Islet of Langerhans (tissue), 1 donor: Measurements from ENCODE around the gene ZC3H12D.

ENCODE experiments used
- FAIRE-seq: peaks from one replicate; lab custom pipeline; 2011; peaks lifted over from hg19 to GRCh38; lab: Jason Lieb, UNC

Gene ZC3H12D

DNA sequence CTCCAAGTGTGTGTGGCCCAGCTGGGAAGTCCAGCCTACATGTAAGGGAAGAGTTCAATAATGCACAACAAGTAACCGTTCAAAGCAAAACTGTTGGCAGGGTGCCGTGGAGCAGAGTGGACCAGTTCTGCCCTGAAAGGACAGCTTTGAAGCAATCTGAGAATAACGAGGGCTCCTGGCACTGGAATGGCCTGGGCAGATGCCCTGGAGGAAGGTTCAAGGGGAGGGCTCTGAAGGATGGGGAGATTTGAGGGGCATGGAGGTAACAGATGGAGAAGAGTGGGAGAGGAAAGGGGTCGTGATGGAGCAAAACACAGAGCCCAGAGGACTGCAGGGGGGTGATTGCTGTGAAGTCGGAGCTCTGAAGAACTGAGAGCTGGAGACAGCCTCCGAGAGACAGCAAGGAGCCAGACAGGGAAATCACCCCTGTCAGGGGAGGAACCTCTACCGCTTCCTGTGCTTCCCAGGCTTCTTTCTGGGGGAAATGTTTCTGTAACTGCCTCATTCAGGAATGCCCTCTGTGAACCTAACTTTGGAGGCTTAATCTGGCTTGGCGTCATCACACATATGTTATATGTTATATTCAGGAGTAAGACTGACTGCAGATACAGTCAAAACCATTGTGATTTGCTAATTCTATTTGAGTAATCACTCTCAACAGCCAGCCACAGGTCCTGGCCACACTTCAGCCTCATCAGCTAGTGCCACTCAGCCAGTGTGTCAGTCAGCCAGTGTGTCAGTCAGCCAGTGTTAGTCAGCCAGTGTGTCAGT, 41.2 kb downstream of the ZC3H12D start:
- FAIRE-seq = no peak

DNA sequence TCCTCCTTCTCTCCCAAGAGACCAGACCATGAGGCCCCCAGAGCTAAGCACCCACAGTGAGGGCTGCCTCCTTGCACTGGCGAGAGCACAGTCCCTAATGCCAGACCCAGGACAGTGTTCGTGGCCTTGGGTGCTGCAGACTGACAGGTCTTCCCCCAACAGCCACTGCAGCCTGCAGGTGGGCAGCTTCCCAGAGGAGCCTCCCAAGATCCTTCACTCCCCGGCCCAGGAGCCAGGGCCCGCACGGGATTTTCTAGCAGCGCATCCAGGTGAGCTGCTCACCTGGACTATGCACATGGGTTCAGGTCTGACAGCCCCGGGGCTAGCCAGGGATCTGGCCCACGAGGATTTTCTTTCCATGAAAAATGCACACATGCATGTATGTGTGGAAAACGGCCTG, 43.1 kb downstream of the ZC3H12D start:
- no peak for FAIRE-seq

DNA sequence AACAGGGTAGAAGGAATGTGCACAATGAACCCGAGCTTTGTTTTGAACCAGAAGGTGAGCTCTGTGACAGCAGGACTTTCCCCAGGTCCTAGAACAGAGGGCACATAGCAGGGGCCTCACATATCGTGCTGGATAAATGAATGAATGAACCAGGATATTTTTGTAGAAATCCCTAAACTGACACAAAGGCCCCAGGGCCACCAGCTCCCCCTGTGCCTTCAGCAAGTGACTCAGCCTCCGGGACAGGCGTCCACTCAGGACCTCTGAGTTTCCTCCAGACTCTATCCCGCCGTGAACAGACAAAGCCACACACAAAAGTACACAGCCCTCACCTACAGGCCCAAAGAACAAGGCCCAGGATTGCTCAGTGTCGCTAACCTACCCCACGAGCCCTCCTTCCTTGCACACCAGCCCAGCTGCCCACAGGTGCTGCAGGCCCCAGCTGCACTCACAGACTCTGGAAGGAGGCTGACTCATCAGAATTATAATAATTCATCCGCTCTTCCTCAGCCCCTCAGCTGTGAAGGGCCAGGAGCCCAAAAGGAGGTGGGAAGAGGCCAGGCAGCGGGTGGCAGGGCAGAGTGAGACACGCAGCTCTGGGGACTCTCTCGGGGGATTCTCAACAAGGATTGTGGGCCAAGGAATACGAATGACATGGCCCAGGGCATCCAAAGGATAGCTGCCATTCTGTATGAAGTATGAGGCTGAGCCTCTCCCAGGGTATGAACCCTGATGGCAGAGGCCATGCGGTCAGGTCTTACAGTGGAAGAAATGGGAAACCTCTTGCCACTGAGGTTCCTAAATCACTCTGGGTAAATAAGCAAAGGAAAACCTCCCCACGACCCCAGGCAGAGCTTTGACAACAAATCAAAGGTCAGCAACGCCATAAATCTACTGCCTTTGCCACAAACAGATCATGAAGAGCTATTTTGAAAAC, 43.8 kb downstream of the ZC3H12D start:
- no peak for FAIRE-seq

DNA sequence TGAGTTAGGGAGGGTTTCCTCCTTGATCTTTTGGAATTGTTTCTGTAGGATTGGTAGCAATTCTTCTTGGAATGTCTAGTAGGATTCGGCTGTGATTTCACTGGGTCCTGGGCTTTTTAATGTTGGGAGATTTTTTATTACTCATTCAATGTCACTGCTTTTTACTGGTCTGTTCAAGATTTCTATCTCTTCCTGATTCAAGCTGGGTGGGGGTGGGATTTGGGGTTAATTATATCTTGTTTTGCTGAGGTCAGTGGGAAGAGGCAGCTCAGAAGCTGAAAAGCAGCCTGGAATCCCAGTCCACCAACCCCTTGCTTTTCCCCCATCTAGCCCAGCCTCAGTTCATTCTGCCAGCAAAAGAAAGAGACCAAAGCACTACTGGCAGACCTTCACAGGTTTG, 45.2 kb downstream of the ZC3H12D start:
- FAIRE-seq = no peak

DNA sequence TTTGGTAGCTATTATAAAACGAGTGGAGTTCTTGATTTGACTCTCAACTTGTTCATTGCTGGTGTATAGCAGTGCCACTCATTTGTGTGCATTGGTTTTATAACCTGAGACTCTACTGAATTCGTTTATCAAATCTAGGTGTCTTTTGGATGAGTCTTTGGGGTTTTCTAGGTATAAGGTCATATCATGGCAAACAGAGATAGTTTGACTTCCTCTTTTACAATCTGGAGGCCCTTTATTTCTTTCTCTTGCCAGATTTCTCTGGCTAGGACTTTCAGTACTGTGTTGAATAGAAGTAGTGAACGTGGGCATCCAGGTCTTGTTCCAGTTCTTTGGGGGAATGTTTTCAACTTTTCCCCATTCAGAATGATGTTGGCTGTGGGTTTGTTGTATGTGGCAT, 46.0 kb downstream of the ZC3H12D start:
- FAIRE-seq = no peak

DNA sequence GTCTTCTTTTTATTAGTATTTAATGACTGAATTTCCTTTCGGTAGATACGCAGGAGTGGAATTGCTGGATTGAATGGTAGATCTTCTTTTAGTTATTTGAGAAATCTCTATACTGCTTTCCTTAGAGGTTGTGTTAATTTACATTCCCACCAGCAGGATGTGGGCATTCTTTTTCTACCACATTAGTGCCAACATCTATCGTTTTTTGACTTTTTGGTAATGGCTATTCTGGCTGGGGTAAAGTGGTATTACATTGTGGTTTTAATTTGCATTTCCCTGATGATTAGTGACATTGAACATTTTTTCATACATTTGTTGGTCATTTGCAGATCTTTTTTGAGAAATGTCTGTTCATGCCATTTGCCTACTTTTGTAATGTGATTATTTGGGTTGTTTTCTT, 47.6 kb downstream of the ZC3H12D start:
- FAIRE-seq = no peak

DNA sequence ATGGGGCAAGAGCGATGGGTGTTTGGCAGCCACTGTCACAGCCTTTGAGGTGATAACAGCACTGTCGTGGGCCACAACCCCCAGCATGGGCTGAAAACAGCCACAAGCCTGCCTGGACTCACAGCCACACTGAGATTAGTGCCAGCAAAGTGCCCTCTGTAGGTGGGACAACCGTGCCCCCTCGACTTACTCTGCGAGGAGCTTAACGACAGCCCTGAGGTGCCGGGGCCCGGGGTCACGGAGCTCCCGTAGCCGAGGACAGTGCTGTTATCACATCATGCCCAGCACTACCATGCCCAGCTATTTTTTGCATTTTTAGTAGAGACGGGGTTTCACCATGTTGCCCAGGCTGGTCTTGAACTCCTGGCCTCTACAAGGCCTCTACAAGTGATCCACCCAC, 48.2 kb downstream of the ZC3H12D start:
- no peak for FAIRE-seq

DNA sequence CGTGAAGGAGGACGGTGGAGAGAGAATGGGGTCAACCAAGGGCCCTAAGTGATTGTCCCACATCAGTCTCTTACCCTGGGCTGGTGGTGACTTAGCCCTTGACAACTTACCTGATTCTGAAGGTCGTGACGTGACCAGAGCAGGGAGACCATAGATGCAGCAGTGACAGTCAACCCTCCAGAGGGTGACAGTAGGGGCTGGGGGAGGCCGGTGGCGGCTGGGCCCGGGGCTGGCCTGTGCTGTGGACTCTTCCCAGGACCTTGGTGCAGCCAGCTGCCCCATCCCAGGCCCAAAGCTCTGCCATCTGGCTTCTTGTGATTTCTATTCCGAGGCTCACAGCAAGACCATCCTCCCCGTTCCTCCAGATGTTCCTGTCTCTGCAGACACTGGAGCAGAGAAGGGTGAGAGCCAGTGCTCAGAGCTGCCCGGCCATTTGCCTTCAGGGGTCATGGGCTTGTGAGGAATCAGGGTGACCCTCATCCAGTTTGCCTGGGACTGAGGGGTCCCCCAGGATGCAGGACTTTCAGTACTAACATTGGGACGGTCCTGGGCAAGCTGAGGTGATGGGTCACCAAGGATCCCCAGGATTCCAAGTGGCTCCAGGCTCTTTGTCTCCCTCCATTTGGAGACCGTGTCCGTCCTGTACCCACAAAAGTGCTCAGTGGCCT, 48.8 kb downstream of the ZC3H12D start:
- FAIRE-seq = no peak

DNA sequence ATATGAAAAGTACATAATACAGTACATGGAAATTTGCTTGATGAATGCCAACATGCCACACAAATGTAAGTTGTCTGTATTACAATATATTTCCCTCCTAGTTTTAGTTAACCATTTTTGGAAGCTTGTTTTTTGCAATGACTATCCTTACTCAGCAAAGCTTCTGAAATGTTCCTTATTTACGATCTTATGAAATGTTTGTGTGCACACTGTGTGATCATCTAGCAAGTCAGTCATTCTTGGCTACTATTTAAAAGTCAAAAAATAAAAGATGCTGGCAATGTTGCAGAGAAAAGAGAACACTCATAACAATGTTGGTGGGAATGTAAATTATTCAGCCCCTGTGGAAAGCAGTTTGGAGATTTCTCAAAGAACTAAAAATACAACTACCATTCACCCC, 50.9 kb downstream of the ZC3H12D start:
- no peak for FAIRE-seq

DNA sequence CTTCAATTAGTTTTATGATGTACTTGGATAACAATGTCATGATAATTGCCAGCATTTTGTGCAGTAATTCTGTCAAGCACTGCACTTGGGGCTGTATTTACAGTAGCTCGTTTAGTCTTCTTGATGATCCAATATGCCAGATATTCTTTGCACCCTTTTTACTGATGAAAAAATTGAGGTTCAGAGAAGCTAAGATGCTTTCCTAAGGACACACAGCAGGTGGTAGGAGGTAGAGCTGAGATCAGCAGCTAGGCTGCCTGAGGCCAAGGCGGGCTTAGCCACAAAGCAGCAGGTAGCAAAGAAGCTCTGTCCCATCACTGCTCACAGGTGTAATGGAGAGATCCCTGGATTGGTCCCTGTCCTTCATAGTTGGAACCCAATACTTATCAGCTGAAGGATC, 51.4 kb downstream of the ZC3H12D start:
- FAIRE-seq = no peak

DNA sequence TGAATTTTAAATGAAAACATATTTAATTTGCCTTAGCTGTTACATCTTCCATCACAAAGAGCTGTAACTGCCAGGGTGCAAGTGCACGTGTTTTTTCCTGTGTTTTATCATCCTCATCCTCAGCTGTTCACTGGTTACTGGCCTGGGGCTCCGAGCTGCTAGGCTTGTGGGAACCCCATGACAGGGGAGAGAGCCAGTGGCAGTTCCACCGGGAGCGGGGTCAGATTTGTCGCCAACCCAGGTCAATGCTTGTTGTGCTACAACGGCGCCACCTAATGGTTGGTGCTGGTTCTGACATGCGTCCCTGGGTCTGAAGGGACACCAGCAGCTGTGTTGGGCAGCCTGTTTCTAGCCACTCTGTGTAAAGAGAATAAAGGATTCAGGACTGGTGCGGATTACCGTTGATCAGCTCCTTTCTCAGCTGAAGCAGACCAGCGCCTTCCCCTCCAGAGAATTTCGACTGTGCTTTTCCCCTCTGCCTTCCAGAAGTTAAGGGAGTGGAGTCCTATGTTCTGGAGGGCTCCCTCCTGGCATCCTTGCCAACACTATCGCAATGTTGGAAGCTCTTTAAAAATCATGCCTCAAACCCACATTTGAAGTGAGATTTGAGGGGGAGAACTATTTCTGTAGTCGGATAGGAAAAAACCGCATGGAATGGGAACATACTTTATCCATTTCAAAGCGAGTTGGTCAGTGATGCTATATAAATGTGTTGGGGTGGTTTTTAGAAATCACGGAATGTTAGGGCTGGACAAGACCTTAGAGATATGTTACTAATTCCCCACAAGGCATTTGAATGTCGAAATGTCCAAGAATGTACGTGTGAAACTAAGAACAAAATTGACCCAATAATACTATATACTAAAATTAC, 52.7 kb downstream of the ZC3H12D start:
- FAIRE-seq = no peak

DNA sequence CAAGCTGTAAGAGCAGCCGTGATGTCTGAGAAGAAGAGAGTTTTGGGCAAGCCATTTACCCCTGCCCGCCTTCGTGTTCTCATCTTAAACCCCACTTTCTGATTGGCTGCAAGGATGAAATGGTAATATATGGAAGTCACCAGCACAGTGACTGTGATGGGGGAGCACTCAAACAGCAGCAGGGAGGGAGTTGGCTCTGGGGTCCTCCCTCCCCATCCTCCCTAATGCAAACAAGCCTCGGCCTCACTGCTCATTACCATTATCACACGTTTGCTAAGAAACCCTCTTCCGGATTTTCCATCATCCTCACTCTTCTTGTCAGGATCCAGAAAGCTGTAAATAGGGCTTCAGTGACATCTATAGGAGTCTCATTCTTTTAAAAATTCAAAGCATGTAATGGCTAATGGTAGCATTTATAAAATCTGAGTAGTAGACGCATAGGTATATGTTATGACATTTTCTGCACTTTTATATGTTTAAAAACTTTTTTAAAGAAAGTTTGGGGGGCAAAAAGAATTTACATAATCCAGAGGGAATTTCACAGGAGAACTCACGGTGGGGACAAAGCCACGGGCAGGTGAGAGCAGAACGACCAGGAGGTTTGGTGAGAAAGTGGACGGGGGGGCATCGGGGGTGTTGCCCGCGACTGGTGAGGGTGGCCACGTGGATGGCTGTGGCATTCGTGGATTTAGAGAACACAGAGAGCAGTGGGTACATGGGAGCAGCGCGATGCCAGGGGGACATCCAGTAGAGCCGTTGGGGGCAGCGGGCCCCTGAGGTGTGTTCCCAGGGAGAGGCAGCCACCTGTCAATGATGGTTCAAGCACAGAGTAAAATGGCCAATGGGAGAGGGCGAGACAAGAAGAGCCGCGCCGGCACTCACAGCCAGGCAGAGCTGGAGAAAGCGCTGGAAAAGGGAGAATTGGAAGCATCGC, 55.1 kb downstream of the ZC3H12D start:
- FAIRE-seq = no peak

DNA sequence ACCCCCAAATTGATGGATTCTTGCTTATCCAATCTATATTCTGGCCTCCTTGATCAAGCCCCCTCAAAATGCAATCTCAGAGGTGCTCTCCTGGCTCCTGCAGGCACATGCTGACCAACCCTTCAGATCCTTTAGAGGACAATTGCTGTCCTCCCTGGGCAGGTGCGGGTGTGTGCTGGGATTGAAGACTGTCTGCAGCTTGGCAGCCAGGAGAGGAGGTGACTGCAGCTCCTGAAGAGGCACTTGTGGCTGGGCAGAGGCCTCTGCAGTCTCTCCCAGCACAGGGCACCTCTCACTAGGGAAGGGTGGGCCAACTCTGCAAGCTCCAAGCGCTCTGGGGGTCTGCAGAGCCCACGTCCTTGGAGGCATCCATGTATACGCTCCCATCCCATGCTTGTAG, 56.2 kb downstream of the ZC3H12D start:
- no peak for FAIRE-seq

DNA sequence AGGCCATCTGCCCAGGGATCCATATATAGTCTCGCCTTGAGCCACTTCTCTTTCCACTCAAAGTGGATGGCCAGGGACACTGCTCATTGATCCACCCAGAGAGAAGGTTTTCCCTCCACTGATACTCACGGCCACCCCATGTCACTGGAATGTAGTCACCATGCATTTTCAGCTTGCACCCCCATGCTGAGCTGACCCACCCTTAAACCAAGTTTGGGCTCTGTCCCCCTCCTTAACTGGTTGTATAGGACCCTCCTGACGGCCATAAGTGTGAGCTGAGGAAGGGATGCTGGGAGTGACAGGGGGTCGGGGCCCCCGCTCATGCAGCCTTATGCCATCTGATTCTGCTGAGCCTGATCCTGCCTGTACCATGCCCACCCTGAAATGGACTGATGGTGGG, 59.1 kb downstream of the ZC3H12D start:
- no peak for FAIRE-seq

DNA sequence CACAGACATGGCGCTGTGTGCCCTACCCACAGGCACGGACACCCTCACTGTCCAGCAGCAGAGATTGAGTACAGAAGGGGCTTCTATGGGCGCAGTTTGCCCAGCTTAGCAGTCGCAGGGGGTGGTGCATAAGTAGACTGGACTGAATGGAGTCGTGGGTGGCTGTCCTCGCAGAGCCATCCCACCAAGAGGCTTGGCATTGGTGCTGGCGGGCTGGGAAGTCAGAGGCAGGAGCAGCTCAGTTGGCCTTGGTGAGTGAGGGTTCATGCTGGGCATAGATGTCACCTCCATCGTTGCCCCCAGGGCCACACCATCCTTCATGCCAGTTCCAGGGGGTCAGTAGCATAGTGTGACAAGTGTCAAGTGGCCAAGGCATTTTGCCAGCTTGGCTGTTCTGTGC, 59.6 kb downstream of the ZC3H12D start:
- no peak for FAIRE-seq

DNA sequence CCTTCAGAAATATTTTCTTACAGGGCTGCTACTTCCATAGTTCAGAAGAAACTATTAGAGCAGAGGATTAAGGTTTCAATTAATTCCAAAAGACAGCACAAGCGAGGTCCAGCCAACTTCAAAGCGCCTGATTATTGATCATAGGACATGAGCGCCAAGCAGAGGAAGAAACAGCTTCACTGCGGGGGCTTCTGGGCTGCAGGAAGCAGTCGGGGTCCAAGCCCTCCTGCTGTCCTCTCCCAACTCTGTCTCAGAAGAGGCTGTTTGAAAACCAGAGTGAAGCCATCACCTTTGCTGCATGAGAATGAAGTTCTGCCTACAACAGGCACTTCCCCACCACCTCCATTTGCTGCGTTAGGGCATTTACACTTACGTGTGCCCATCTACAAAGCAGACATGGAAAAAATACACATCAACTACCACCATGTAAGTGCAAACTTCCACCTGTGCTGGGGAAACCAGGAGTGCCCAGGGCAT, 60.8 kb downstream of the ZC3H12D start:
- FAIRE-seq = no peak

DNA sequence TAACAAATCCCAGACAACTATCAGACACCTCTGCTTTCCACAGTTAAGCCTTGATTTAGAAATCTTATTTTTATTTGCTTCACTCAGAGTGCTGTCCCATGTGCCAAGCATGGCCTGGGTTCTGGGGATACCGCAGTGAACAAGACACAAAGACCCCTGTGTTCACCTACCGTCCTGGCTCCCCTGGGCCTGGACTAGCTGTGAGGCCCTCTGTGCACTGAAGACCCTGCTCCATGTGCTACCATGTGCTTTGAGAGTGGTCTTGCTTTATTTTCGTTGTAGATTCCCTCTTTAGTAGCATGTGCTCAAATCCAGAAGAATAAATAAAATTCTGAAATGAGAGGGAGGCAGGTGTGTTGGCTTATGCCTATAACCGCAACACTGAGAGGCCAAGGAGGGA, 62.2 kb downstream of the ZC3H12D start:
- FAIRE-seq = no peak

DNA sequence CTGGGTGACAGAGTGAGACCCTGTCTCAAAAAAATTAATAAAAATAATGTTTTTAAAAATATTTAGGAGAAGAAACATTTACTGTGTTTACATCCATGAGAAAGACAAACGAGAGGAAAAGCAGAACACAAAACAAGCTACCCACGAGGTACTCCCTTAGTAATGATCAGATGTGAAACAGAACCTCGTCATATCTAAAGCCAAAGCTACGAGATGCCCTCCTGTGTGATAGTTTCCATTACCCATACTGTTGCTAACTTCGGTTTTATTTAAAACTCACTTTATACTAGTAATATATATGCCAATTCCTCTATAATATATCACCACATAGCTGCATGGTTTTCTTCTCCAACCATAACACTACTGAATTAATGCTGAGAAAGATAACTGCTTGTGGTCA, 63.7 kb downstream of the ZC3H12D start:
- no peak for FAIRE-seq

DNA sequence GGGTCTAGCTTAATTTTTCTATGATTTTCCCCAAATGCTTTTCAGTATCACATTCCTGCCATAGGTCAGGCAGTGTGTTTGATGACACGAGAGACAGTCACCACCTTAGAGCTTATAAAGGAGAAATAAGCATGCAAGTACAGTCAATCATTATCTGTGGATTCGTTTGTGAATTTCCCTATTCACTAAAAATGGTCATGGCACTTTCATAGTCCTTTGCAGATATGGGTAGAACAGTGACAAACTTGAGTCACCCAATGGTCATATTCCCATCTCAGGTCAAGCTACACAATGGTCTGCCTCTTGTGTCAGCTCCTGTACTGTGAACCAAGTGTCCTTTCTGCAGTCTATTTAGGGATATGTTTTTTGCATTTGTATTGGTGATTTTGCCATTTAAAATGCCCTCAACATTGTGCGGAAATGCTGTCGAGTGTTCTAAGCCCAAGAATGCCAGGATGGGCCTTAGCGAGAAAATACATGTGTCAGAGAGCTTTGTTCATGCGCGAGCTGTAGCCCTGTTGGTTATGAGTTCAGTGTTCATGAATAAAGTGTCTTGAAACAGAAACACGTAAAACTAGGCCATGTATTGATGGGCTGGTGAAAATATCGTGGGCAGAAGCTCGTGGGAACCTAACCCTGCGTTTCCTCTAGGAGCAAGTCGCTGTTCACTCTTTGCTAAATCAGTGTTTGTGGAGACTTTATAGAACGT, 65.0 kb downstream of the ZC3H12D start:
- no peak for FAIRE-seq

DNA sequence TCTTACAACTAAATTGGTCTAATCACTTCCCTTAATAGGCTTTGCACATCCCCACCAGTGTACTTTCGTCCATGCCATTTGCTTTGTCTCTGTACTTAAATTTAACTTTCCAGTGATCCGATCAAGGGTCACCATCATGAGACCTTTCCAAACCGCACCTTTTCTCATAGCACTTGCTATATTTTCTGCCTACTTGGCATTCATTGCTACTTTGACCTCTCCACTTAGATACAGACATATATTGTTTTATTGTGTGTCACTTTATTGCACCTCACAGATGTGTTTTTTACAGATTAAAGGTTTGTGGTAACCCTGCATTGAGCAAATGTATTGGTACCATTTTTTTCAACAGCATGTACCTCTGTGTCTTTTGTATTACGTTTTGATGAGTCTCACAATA, 70.0 kb downstream of the ZC3H12D start:
- FAIRE-seq = no peak
